ENCODE results near the gene TSPAN15.
A peak's percentile ranks its signal among the peaks of the same experiment; 100 is the strongest.

The TSPAN15 gene

GRCh38 chr10:69472544-69472943 lies 21.3 kb downstream of the TSPAN15 start:
- TF ChIP-seq CTCF (IDR thresholded peaks at IDR 0.05; ENCODE audit: low read depth, low read length, missing control alignments): no peak
- no peak for DNase-seq (ENCODE audit: low read depth)
- no peak overlapping the region for H3K4me3 ChIP-seq (ENCODE audit: low read depth, low read length)
- in situ Hi-C loops (cut with HindIII; ENCODE audit: low sequenced_read_pairs): no loop called here

- no peak for DNase-seq (ENCODE audit: low read depth)
- TF ChIP-seq CTCF (IDR thresholded peaks at IDR 0.05; ENCODE audit: low read depth, low read length, missing control alignments): no peak
- in situ Hi-C loops (cut with HindIII; ENCODE audit: low sequenced_read_pairs): no loop called here
- H3K4me3 ChIP-seq (ENCODE audit: low read depth, low read length): no peak overlapping the region
These were observed 22.2 kb downstream of the TSPAN15 start for GRCh38 chr10:69473304-69473990.

GRCh38 chr10:69474742-69475432 lies 23.6 kb downstream of the TSPAN15 start:
- peak; percentile 15 for DNase-seq (ENCODE audit: low read depth)
- TF ChIP-seq CTCF (IDR thresholded peaks at IDR 0.05; ENCODE audit: low read depth, low read length, missing control alignments): no peak
- no peak overlapping the region for H3K4me3 ChIP-seq (ENCODE audit: low read depth, low read length)
- in situ Hi-C loops (cut with HindIII; ENCODE audit: low sequenced_read_pairs): no loop called here

GRCh38 chr10:69475433-69475830 lies 24.2 kb downstream of the TSPAN15 start:
- no peak for DNase-seq (ENCODE audit: low read depth)
- no peak overlapping the region for H3K4me3 ChIP-seq (ENCODE audit: low read depth, low read length)
- in situ Hi-C loops (cut with HindIII; ENCODE audit: low sequenced_read_pairs): no loop called here
- TF ChIP-seq CTCF (IDR thresholded peaks at IDR 0.05; ENCODE audit: low read depth, low read length, missing control alignments): no peak

GRCh38 chr10:69477968-69478597 lies 26.8 kb downstream of the TSPAN15 start:
- TF ChIP-seq CTCF (IDR thresholded peaks at IDR 0.05; ENCODE audit: low read depth, low read length, missing control alignments): no peak
- H3K4me3 ChIP-seq (ENCODE audit: low read depth, low read length): no peak overlapping the region
- in situ Hi-C loops (cut with HindIII; ENCODE audit: low sequenced_read_pairs): no loop called here
- DNase-seq (ENCODE audit: low read depth): no peak

GRCh38 chr10:69479240-69480067 lies 28.2 kb downstream of the TSPAN15 start:
- H3K4me3 ChIP-seq (ENCODE audit: low read depth, low read length): no peak overlapping the region
- no peak for TF ChIP-seq CTCF (IDR thresholded peaks at IDR 0.05; ENCODE audit: low read depth, low read length, missing control alignments)
- in situ Hi-C loops (cut with HindIII; ENCODE audit: low sequenced_read_pairs): no loop called here
- no peak for DNase-seq (ENCODE audit: low read depth)

All from astrocyte of the cerebellum (primary cell).